H1 (cell line): ENCODE results near the gene NXPH3. TPM values are rescaled to one million over a fixed set of nuclear protein-coding genes. Genes with fewer than 3 reads are reported as not detected.
A peak's percentile ranks its signal among the peaks of the same experiment; 100 is the strongest.

Experiments
- CTCF ChIA-PET: fragments of 300-600 bp; sonication (Branson Sonifier 250); formaldehyde crosslinking; loops from one replicate; lab custom pipeline; 2021; ENCODE audit not compliant: partially characterized antibody; lab: Charles Lee
- POLR2A ChIA-PET: fragments of 300-600 bp; sonication (Branson Sonifier 250); formaldehyde crosslinking; loops from one replicate; lab custom pipeline; 2021; ENCODE audit warnings: inconsistent platforms; ENCODE audit not compliant: partially characterized antibody; lab: Charles Lee
- DNase-seq, 2 experiments: peaks; one replicate each; pipeline versions ENCODE4 v3.0.0 to v3.0.0-alpha.2; 2010 to 2022; ENCODE audit warnings: low spot score in 2 of 2, low read depth in 1 of 2, mixed read lengths in 1 of 2
- FAIRE-seq: peaks from 2 replicates; lab custom pipeline; 2011; peaks lifted over from hg19 to GRCh38; lab: Jason Lieb, UNC
- H2AFZ ChIP-seq: 2 replicates; pipeline ENCODE4 v1.8.1; 2012; ENCODE audit warnings: low read length, inconsistent platforms
- H2AK5ac ChIP-seq: 2 replicates; pipeline ENCODE4 v1.6.1; 2013; ENCODE audit warnings: low read depth, low read length
- H2BK120ac ChIP-seq: replicated peaks from 2 replicates; pipeline ENCODE3; 2013; ENCODE audit warnings: low read depth, low read length, inconsistent platforms
- H2BK12ac ChIP-seq: 2 replicates; pipeline ENCODE4 v1.6.1; 2013; ENCODE audit warnings: low read depth, low read length
- H2BK15ac ChIP-seq: 2 replicates; pipeline ENCODE4 v1.6.1; 2013; ENCODE audit warnings: low read length
- H2BK20ac ChIP-seq: 2 replicates; pipeline ENCODE4 v1.6.1; 2013; ENCODE audit warnings: low read length
- H2BK5ac ChIP-seq: 2 replicates; pipeline ENCODE4 v1.6.1; 2013; ENCODE audit warnings: low read depth, low read length
- H3K14ac ChIP-seq: 2 replicates; pipeline ENCODE4 v1.6.1; 2013; ENCODE audit warnings: inconsistent platforms; ENCODE audit not compliant: insufficient read length
- H3K18ac ChIP-seq: 2 replicates; pipeline ENCODE4 v1.6.1; 2013; ENCODE audit warnings: low read length; ENCODE audit errors: extremely low read depth
- H3K23ac ChIP-seq: 2 replicates; pipeline ENCODE4 v1.6.1; 2013; ENCODE audit warnings: inconsistent platforms; ENCODE audit not compliant: insufficient read length
- H3K23me2 ChIP-seq: 2 replicates; pipeline ENCODE4 v1.6.1; 2013; ENCODE audit warnings: low read depth, low read length
- H3K27ac ChIP-seq: 2 replicates; pipeline ENCODE4 v1.6.1; 2011; ENCODE audit warnings: low read depth, low read length, inconsistent platforms
- H3K27me3 ChIP-seq, 4 experiments: replicated peaks in 1 of 4; 1 replicate in 1 of 4; 2 replicates in 3 of 4; pipeline versions ENCODE4 v1.6.1 to v1.8.1; 2011 to 2013; ENCODE audit warnings: low read length in 3 of 4, mild to moderate bottlenecking in 3 of 4, inconsistent platforms in 2 of 4, mixed read lengths in 2 of 4, moderate library complexity in 1 of 4; ENCODE audit not compliant: control insufficient read depth in 3 of 4, insufficient read depth in 3 of 4; ENCODE audit errors: extremely low read depth in 1 of 4
- H3K36me3 ChIP-seq, 4 experiments: 2 replicates each; pipeline versions ENCODE4 v1.6.1 to v1.8.1; 2011 to 2013; ENCODE audit warnings: mild to moderate bottlenecking in 4 of 4, low read length in 3 of 4, moderate library complexity in 2 of 4, control low read depth in 1 of 4, inconsistent platforms in 1 of 4; ENCODE audit not compliant: insufficient read depth in 4 of 4, control insufficient read depth in 2 of 4
- H3K4ac ChIP-seq: replicated peaks from 2 replicates; pipeline ENCODE3; 2013; ENCODE audit warnings: low read length, low read depth, mixed read lengths, inconsistent platforms; ENCODE audit not compliant: insufficient read length
- H3K4me1 ChIP-seq, 4 experiments: replicated peaks in 1 of 4; 1 replicate in 1 of 4; 2 replicates in 3 of 4; pipeline versions ENCODE4 v1.6.1 to v1.8.1; 2011 to 2013; ENCODE audit warnings: low read length in 3 of 4, inconsistent platforms in 2 of 4, mixed read lengths in 1 of 4; ENCODE audit not compliant: insufficient read depth in 4 of 4, control insufficient read depth in 3 of 4
- H3K4me2 ChIP-seq, 2 experiments: 2 replicates each; pipeline versions ENCODE4 v1.6.1 to v1.8.1; 2011 to 2013; ENCODE audit warnings: low read depth in 2 of 2, low read length in 2 of 2, control low read depth in 1 of 2, inconsistent platforms in 1 of 2, mild to moderate bottlenecking in 1 of 2; ENCODE audit not compliant: insufficient read depth in 1 of 2
- H3K4me3 ChIP-seq, 4 experiments: fragments of 200-600, 300-600 bp in 1 of 4; sonication (generic), shearing (Covaris generic), sonication (Bioruptor Twin) in 1 of 4; 2 replicates each; pipeline versions ENCODE4 v1.5.1 to v1.8.1; 2011 to 2016; ENCODE audit warnings: low read length in 4 of 4, low read depth in 3 of 4, control low read depth in 2 of 4, inconsistent platforms in 2 of 4, mild to moderate bottlenecking in 2 of 4, mixed read lengths in 1 of 4, moderate library complexity in 1 of 4; ENCODE audit not compliant: insufficient read depth in 2 of 4; ENCODE audit errors: extremely low read depth in 1 of 4
- H3K56ac ChIP-seq: replicated peaks from 2 replicates; pipeline ENCODE3; 2013; ENCODE audit warnings: low read depth, mild to moderate bottlenecking, mixed read lengths, low read length, inconsistent platforms; ENCODE audit not compliant: insufficient read length
- H3K79me1 ChIP-seq: 2 replicates; pipeline ENCODE4 v1.6.1; 2013; ENCODE audit warnings: low read depth, low read length, control low read depth
- H3K79me2 ChIP-seq, 2 experiments: 2 replicates each; pipeline versions ENCODE4 v1.6.1 to v1.8.1; 2012 to 2013; ENCODE audit warnings: low read length in 2 of 2, mild to moderate bottlenecking in 2 of 2, inconsistent platforms in 1 of 2; ENCODE audit not compliant: insufficient read depth in 2 of 2, control insufficient read depth in 1 of 2
- H3K9ac ChIP-seq, 4 experiments: replicated peaks in 1 of 4; 1 replicate in 1 of 4; 2 replicates in 3 of 4; pipeline versions ENCODE4 v1.6.1 to v1.8.1; 2011 to 2013; ENCODE audit warnings: low read depth in 3 of 4, low read length in 3 of 4, control low read depth in 2 of 4, mild to moderate bottlenecking in 2 of 4, moderate library complexity in 2 of 4, inconsistent platforms in 1 of 4; ENCODE audit errors: extremely low read depth in 1 of 4
- H3K9me3 ChIP-seq, 2 experiments: 2 replicates each; pipeline versions ENCODE4 v1.6.1 to v1.8.1; 2012 to 2013; ENCODE audit warnings: mild to moderate bottlenecking in 2 of 2, moderate library complexity in 2 of 2, control low read depth in 1 of 2, inconsistent platforms in 1 of 2, low read depth in 1 of 2, low read length in 1 of 2, mixed read lengths in 1 of 2; ENCODE audit not compliant: insufficient read depth in 2 of 2
- H4K20me1 ChIP-seq, 2 experiments: replicated peaks in 1 of 2; 2 replicates each; pipeline versions ENCODE3 to v1.8.1; 2011 to 2013; ENCODE audit warnings: inconsistent platforms in 2 of 2, low read length in 2 of 2, mild to moderate bottlenecking in 1 of 2; ENCODE audit not compliant: insufficient read depth in 2 of 2, control insufficient read depth in 1 of 2
- H4K5ac ChIP-seq: 2 replicates; pipeline ENCODE4 v1.6.1; 2013; ENCODE audit warnings: low read length, low read depth, mixed read lengths, inconsistent platforms; ENCODE audit not compliant: insufficient read length
- H4K8ac ChIP-seq: 2 replicates; pipeline ENCODE4 v1.8.0; 2013; ENCODE audit warnings: mild to moderate bottlenecking, moderate library complexity, low read length, inconsistent platforms; ENCODE audit not compliant: insufficient read depth; ENCODE audit errors: extremely low read depth
- H4K91ac ChIP-seq: replicated peaks from 2 replicates; pipeline ENCODE3; 2013; ENCODE audit warnings: low read length, mixed read lengths, inconsistent platforms; ENCODE audit not compliant: insufficient read length
- CHD2 ChIP-seq: IDR thresholded peaks from 2 replicates; pipeline ENCODE4 v1.6.1; 2012; ENCODE audit warnings: low read length, improper control_type of control experiment
- EZH2 ChIP-seq: fragments of 200-600 bp; sonication (generic); IDR thresholded peaks from 2 replicates; pipeline ENCODE4 v1.7.1; 2012; ENCODE audit warnings: low read depth, mild to moderate bottlenecking, moderate library complexity, low read length, inconsistent platforms; ENCODE audit not compliant: severe bottlenecking
- JUND ChIP-seq: IDR thresholded peaks from 2 replicates; pipeline ENCODE4 v1.6.1; 2011; ENCODE audit warnings: mild to moderate bottlenecking, improper control_type of control experiment, low read length
- KDM1A ChIP-seq: fragments of 200-600, 300-600 bp; sonication (generic); IDR thresholded peaks from 2 replicates; pipeline ENCODE4 v1.7.1; 2016; ENCODE audit warnings: mild to moderate bottlenecking, low read length, borderline replicate concordance
- RAD21 ChIP-seq, 2 experiments: IDR thresholded peaks in 1 of 2; conservative IDR thresholded peaks in 1 of 2; 2 replicates each; pipeline ENCODE4 v1.6.1; 2011; ENCODE audit warnings: low read depth in 2 of 2, low read length in 2 of 2, improper control_type of control experiment in 1 of 2, inconsistent platforms in 1 of 2, mild to moderate bottlenecking in 1 of 2, moderate library complexity in 1 of 2
- RNF2 ChIP-seq: fragments of 200-900, 300-1000 bp; sonication (generic); IDR thresholded peaks from 2 replicates; pipeline ENCODE4 v1.7.1; 2016; ENCODE audit warnings: borderline replicate concordance, low read depth, mild to moderate bottlenecking, antibody characterized with exemption, low read length; ENCODE audit not compliant: poor library complexity, severe bottlenecking; ENCODE audit errors: missing control alignments
- SP1 ChIP-seq: IDR thresholded peaks from 2 replicates; pipeline ENCODE4 v1.6.1; 2011; ENCODE audit warnings: low read depth, low read length
- SP4 ChIP-seq: IDR thresholded peaks from 2 replicates; pipeline ENCODE4 v1.6.1; 2012; ENCODE audit warnings: low read length, inconsistent platforms
- YY1 ChIP-seq: IDR thresholded peaks from 2 replicates; pipeline ENCODE4 v1.6.1; 2011; ENCODE audit warnings: low read depth, mild to moderate bottlenecking, low read length
- WGBS, 2 experiments: shearing (Covaris generic) in 1 of 2; methylation state at CpG; one replicate each; pipeline versions ENCODE4 v1.1.6 to v1.1.7; 2013 to 2015; ENCODE audit warnings: low lambda C conversion rate in 2 of 2, mixed read lengths in 2 of 2, inconsistent platforms in 1 of 2, low coverage in 1 of 2, missing lambda C conversion rate in 1 of 2; ENCODE audit not compliant: insufficient replicate concordance in 2 of 2, insufficient coverage in 1 of 2, insufficient read length in 1 of 2; ENCODE audit errors: extremely low coverage in 1 of 2, missing lambda C conversion rate in 1 of 2; 5-methylcytosine and 5-hydroxymethylcytosine counted together
- polyA plus RNA-seq, 7 experiments: library from polyadenylated mRNA; depleted of rRNA in 3 of 7; stranded (reverse) in 5 of 7; unstranded in 2 of 7; fragments of >200 nt in 5 of 7; fragments of 200-250 nt in 2 of 7; gene quantifications; 1 replicate in 5 of 7; 2 replicates in 1 of 7; 4 replicates in 1 of 7; pipeline versions ENCODE4 v1.2.1 to v1.2.3, GENCODE V29; 2011 to 2013; ENCODE audit warnings: missing spikeins in 2 of 7, mixed read lengths in 2 of 7
- total RNA-seq: library from RNA; stranded (reverse); fragmentation: NEBNext Ultra II Directional; extraction: Animal tissue kit (Norgen Biotek cat#: 25700); gene quantifications from 2 replicates; pipeline ENCODE4 v1.2.1, GENCODE V29; 2021

The NXPH3 gene
- total and polyA plus RNA-seq, 2 of the 8 experiments (the other 6 are each of a cell fraction or from before 2014, with no cell fraction given), result 2.5 to 3.7 TPM

- DNase-seq, result peak in 1 of 2 experiments; percentile 96
- H3K9ac ChIP-seq, result no peak overlapping the region
- no peak overlapping the region for H2BK15ac ChIP-seq
- no peak overlapping the region for H3K27ac ChIP-seq
- no peak overlapping the region for H3K23ac ChIP-seq
- no peaks in the 10 kb centered on the region for H3K9me3 ChIP-seq
- POLR2A ChIA-PET, result interaction anchor here (1.0 to 1.2 kb wide), 2 partner anchors 140 to 196 kb away, joined by 3 read pairs; partner anchors contain the start of genes FAM117A and SLC35B1
- no peaks in the 10 kb centered on the region for H4K20me1 ChIP-seq
- no peak for FAIRE-seq
- H3K4ac ChIP-seq, result no peak overlapping the region
- no peak overlapping the region for H2BK12ac ChIP-seq
- CTCF ChIA-PET, result interaction anchor here (0.6 to 10.3 kb wide), 41 partner anchors 7 to 887 kb away, joined by 3 to 310 read pairs (median 4); partner anchors contain the start of genes NXPH3 and SLC35B1
- H2AFZ ChIP-seq, result no peak overlapping the region; the same call in 1 of the 2 replicates
- no peak overlapping the region for H2BK20ac ChIP-seq
- peaks cover 0 to 9% (median 2%) of the 10 kb centered on the region in 4 experiments; a peak in 3 of 7 replicates for H3K4me1 ChIP-seq
- peaks cover 0 to 5% (median 2%) of the 10 kb centered on the region in 4 experiments; a peak in 4 of 7 replicates for H3K27me3 ChIP-seq
- H2AK5ac ChIP-seq, result no peak overlapping the region
- no peak overlapping the region for H4K5ac ChIP-seq
- no peaks in the 10 kb centered on the region for H3K36me3 ChIP-seq
- no peak overlapping the region for H3K18ac ChIP-seq
- no peaks in the 10 kb centered on the region for H3K79me2 ChIP-seq
- peaks cover under 1% of the 10 kb centered on the region; the same call in 1 of the 2 replicates for H3K23me2 ChIP-seq
- H3K4me3 ChIP-seq, result peak overlapping the region in 2 of 4 experiments; percentile 11 to 51; a peak in 4 of 8 replicates
- no peak overlapping the region for H4K91ac ChIP-seq
- no peaks in the 10 kb centered on the region for H3K79me1 ChIP-seq
- peak overlapping the region; percentile 47; the same call in 1 of the 2 replicates for H4K8ac ChIP-seq
- no peak overlapping the region for H2BK5ac ChIP-seq
- WGBS, 2 experiments, result 29% methylated on average over 33 of the region's 42 CpGs; no CpG with 5 or more reads in 1 of the 2 experiments
- H3K56ac ChIP-seq, result no peak overlapping the region
- H2BK120ac ChIP-seq, result no peak overlapping the region
- no peak overlapping the region for H3K14ac ChIP-seq
- peak overlapping the region; percentile 5 to 70 for H3K4me2 ChIP-seq
- no peak for TF ChIP-seq KDM1A
- no peak for TF ChIP-seq RNF2
- TF ChIP-seq RAD21 (IDR thresholded peaks at IDR 0.05 in 1 of 2, conservative IDR thresholded peaks at IDR 0.05 in 1 of 2; ENCODE audit: low read depth in 2 of 2, low read length in 2 of 2), result peak; percentile 97 to 99
- no peak for TF ChIP-seq SP1
- peak; percentile 55; the same call in 1 of the 2 replicates for TF ChIP-seq YY1
- TF ChIP-seq EZH2, result no peak
- peak; percentile 13; the same call in 1 of the 2 replicates for TF ChIP-seq JUND
- 0 out of 2 replicates have a peak, but pooled peaks have one; percentile 34 for TF ChIP-seq CHD2
- TF ChIP-seq SP4, result no peak
Observed at GRCh38 chr17:49567871-49568694, 7.6 kb upstream of the NXPH3 start.
